T1000 (cell line): ENCODE data around the gene NATD1.

ENCODE experiments used
- DNase-seq: peaks from one replicate; lab custom pipeline; 2025; ENCODE audit warnings: mixed read lengths; lab: John Stamatoyannopoulos, UW

The NATD1 gene

DNA sequence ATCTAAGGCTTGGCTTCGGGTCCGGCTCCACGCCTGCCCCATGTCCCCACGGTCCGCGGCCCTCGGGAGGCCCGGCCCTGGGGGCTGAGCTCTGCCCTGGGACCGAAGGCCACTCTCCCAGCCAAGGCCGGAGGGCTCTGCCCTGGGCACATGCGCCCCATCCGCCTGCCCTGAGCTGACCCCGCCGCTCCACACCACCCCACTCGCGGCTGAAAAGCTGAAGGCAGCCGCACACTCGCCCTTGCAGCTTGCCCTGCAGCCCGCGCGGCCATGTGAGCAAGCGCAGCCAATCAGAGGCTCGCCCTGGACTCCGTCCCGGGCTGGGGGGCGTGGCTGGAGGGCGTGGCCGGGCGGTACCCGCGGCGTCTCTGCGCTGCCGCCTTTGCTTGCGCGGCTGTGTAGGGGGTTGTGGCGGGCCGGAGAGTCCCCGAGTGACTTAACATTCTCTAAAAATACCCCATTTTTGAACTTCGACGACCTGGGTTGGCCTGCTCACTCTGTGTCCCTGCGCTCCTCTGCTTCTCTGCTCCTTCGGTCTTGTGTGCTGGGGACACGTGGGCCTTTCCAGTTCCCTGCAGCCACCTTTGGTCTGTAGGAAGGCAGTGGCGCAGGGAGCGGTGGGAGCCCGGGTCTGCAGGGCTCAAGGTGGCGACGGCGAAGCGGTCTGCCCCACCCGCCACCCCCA, 22.5 kb upstream of the NATD1 start:
- DNase-seq = peak; percentile 83

DNA sequence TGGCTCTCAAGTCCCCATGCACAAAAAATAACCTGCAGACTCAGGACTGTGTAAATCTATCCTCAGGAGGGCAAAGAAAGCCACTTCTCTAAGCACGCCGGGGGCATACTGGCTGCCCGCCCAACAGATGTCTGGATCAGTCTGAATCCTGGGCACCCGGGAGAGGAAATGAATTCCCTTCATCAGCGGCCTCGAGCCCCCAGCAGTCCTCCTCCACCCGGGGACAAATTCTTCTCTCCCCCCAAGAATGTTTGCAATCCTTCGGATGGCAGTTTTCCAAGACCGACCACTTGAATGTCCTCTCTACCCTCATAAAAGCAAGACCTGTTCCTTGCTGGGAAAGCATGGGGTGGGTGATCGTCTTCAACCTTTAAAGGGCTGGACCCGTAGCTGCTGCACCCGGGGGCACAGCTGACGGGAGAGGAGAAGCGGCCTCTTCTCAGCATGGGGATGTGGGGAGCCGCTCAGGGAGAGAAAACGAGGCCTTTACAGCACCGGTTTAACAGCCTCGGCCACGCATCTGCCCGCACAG, 21.9 kb upstream of the NATD1 start:
- no peak for DNase-seq

DNA sequence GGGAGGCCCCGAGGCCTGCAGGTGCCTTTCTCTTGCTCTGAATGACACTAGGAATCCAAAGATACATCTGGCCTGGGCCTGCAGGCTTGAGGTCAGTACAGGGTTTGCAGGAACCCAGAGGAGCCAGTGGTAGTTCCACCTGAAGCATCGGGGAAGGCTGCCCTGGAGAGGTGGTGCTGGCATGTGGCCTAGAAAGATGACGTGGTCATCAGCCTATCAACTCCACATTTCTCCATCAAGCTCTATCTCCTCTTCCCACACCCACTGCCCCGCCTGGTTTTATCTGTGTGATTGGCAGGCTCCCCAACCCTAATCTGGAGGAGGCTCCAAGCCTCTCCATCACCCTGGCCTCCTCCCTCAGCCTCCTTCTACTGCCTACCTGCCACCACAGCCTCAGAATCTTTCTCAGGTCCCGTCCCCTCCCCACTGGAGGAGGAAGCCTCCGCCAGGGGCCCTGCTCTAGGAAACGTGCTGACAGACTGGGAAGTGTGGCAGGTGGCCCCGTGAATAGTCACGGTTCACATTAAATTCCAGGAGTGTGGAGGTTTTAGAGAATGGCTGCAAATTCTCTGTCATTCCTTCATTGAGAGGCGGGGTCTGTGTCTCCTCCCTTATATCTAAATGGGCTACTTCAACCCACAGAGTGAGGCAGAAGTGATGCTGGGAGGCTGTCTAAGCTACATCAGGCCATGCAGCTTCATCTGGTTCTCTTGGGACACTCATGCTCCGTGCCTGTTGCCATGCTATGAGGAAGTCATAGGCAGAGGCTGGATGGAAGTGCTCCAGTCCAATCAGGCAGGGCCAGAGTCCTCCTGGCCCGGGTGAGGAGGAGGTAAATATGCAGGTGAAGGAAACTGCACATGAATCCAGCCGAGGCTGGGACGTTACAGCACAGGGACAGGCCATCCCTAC, 19.9 kb upstream of the NATD1 start:
- no peak for DNase-seq

DNA sequence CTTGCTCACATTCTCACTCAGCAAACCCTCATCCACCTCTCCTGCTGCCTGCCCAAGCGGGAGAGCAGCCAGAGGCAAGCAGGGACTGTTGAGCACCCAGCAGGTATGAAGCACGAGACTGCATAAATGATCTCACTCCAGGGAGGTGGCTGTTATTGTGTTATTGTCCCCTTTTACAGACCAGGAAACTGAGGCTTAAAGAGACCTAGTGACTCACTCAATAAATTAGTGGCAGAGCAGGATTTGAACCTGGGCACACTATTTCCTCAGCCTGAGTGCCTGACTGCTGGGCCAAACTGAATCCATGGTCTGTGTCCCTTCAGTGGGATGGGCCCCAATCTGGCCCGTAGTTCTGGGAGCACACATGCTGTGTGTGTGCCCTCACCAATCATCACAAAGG, 19.0 kb upstream of the NATD1 start:
- DNase-seq = no peak

DNA sequence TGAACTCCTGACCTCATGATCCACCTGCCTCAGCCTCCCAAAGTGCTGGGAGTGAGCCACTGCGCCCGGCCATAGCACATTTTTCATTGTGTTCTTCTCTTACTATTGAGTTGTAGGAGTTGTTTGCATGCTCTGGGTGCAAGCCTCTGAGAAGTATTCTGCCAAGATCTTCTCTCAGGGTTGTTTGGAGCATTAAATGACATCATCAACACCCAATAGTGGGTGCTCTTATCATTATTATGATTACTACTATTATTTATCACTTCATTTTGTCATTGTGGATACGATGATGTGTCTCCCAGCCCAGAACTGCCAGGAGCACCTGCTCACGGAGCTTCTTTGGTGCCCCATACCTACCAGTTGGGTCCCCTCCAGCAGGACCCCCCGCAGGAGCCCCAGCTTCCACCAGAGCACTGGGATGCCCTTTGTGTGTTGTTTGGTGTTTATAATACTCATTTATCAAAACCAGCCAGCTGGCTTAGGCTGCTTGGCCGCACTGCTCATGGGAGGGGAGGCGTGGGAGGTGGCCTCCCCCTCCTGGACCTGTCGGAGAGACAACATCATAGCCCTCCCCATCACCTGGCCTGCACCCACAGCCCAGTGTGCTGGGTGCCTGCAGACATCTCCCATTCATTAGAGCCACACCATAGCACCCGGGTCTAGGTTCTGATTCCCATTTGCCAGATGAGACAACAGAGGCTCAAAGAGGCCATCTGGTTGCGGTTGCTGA, 18.4 kb upstream of the NATD1 start:
- no peak for DNase-seq

DNA sequence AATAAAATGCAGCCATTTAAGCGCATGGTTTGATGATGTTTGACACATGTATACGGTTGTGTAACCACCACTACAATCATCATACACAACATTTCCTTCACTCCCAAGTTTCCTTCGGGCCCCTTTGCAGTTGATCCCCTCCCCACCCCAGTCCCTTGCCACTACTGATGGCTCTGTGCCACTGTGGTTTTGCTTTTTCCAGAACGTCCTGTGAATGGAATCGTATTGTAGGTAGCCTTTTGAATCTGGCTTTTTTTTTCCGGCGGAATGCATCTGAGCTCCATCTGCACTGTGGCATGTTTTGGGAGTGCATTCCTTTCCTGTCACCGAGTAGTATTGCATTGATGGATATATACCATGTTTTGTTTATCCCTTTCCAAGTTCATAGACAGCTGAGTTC, 16.2 kb upstream of the NATD1 start:
- no peak for DNase-seq

DNA sequence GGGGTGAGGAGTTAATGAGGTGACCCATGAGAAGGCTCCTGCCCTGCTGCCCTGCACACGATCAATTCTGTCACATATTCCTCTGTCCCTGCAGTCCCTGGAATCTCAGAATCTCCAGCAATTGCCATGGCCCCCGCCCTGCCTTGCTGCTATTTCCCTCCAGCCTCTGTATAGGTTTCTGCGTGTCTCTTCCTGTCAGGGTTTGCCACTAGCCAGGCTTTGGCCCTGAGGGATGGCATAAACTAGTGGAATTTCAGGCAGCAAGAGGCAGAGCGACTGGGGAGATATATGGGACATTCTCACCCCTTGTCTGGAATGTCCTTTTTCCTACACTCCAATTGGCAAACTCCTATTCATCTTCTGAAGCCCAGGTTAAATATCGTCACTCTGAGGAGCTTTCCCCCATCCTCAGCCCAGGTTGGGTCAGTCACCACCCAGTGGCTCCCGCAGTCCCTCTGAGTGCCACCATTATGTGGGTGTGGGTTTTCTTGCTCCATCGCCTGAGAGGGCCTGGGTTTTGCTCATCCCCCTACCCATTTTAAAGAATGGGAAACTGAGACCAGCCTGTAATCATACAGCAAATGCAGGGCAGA, 15.5 kb upstream of the NATD1 start:
- DNase-seq = no peak

DNA sequence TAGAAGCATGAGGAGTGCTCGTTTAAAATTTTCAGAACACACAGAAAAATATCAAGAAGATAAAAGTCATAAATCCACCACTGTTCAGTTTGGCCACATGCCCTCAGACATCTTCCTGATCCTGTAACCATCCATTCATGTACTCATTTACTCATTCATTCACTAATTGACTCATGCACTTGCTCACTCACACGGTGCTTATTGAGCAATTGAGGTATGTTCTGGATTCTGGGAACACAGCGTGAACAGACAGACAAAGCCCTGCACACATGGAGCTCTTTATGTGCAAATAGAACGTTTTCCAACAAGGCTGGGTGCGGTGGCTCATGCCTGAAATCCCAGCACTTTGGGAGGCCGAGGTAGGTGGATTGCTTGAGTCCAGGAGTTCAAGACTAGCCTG, 10.2 kb upstream of the NATD1 start:
- no peak for DNase-seq

DNA sequence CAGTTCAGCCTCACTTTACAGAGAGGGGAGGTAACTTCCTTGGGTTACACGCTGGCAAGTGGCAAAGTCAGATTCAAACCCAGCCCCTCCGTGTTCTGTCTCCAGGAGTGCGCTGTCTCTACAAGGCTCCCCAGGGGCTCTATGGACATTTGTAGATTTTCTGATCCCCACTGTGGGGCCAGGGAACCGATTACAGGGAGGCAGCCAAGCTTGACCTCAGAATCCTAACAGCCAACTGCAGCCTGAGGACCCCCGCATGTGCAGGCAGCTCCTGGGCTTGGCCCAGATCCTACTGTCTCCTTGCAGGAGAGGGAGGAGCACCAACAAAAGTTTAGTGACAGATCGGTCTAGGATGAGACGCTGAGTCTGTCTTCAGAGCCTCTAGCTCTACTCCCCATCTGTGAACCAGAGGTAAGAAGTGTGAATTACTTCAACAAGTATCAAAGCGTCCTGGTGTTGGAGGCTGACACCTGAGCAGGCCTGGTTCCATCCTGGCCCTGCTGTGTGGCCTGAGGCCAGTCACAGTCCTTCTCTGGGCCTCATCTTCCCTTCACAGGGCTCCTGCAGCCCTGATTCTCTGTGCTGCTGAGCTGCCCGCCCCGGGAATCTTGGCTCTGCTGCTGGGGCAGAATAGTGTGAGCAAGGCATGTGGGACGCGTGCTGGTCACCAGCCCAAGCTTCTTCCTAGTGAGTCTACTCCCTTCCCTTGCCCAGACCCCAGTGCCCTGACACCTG, 9.2 kb upstream of the NATD1 start:
- no peak for DNase-seq

DNA sequence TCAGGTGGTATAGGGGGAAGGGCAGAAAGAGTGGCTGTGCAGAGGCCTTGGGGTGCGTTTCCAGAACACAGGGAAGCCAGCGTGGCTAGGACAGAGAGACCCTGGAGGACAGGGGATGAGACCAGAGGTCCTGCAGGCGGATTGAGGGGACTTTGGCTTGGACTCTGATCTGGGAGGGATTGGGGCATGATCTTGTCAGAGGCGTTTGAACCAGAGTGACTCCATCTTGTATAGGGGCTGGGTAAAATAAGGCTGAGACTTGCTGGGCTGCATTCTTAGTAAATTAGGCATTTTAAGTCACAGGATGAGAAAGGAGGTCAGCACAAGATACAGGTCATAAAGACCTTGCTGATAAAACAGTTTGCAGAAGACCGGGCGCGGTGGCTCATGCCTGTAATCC, 5.4 kb upstream of the NATD1 start:
- DNase-seq = no peak

DNA sequence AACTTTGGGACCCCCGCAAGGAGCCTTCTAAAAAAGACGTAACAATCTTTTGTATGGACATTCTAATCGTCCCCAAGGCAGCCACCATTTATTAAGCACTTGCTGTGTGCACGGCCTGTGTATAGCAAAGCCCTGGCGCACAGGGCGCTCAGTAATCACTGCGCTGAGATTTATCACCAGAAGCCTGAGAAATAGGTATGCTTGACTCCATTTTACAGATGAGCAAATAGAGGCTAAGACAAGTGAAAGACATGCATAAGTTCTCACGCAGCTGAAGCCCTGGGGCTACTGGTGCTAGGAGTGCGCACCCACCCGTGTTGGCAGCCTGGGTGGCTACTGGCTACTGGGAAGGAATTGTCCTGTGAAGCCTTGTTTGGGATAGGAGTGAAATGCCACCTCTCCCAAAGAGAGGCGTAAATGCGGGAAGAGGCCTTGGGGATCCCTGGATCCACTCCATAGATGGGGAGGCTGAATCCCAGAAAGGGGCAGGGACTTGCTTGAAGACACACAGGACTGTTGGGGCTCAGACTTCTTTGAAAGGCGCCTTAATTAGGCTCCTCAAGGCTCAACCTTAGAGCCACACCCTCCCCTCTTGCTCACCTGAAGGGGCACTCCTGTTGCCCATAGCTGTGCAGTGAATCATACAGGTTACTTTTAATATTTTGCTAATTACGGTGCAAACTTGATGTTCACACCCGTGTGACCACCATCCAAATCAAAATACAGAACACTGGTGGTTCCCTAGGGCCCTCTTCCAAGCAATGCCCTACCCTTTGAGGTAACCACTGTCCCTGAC, 634 bp upstream of the NATD1 start:
- no peak for DNase-seq

DNA sequence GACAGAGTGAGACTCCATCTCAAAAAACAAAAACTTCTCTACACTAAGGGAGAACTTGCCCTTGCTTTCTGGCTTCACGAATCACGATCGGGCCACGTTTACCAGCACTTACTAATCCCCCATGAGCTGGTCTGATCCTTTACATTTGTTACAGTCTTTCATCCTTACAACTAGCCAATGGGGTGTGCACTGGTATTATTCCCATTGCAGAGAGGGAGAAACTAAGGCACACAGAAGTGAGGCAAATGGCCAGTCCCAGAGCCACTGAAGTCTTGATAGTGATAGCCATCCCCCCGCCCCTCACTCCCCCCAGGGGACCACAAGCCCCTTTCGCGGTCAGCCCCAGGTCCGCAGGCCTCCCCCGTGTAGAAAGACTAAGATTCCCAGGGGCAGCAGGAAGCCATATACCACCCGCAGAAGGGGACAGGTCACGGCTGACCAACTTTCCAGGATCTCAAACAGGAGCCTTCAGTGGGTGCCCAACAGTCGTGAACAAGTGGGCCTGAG, 868 bp downstream of the NATD1 start:
- DNase-seq = no peak

DNA sequence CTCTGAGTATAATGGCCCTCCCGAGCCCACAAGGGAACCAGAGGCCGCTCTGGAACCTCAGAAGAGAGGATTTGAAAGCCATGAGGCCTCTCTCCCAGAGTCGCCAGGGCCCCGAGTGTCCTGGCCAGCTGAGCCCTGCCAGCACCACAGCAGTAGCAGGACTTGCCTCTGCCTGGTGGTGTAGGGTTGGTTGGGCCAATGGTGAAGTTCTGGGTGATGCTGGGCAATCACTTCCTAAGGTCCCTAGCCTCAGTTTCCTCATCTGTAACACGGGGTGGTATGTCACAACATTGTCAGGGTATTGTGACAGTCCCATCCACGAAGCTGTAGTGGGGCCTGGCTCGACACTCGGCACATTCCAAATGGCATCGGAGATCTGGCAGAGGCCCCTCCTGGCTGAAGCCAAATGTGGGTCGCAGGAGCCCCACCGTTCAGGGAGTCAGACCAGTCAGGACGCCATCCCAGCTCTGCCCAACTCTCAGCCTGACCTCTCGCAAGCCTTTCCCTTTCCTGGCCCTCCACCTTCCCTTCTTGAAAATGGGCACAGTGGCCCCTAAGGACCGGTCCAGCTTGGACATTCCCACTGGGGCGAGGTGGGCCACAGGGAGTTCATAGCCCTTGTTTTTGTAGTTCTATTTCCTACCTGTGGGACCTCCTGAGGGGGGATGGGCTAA, 1.7 kb downstream of the NATD1 start:
- DNase-seq = no peak

DNA sequence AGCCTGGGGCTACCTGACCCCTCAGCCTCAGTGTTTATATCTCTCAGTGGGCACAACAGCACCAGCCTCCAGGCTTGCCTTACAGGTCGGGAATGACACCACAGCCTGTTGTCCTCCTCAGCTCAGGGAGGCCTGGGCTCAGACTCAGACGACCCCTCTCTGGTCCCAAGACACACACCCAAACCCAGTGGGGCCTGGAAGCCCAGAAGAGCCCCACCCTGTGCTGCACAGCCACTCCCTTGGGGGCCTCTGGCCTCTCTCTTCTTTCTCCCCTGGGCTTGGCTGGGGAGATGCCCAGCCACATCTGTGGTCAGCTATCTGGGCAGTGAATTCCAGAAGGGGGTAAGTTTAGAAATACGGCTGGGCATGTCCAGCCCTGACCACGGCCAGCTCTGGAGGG, 2.4 kb downstream of the NATD1 start:
- DNase-seq = no peak

DNA sequence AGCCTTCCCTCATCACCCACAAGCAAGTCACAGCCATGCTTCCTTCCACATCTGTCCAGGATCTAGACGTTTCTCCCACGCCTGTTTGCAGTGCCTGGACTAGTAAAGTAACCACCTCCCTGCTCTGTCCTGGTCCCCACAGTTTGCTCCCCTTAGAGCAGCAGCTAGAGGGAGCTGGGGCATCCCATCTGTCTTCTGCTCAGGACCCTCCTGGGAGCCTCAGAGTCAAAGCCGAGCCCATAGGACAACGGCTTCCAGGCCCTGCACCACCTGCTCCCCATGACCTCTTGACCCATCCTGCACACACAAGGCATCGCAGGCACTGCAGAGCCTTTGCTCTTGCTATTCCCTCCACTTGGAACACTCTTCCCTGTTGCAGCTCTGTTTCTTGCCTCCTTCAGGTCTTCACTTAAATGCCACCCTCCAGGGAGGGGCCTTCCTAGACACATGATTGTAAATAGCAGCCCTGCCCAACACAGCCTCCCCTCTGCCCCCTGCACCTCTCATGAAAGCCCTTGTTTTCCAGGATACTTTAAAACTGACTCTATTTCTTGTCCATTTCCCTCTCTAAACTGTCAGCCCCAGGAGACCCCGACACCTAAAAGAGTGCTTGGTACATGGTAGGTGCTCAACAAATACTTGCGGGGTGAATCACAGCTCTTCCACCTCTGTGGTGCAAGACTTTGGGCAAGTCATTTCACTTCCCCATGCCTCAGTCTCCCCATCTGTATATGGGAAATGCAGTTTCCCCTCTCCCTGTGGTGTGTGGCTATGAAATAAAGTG, 3.1 kb downstream of the NATD1 start:
- no peak for DNase-seq

DNA sequence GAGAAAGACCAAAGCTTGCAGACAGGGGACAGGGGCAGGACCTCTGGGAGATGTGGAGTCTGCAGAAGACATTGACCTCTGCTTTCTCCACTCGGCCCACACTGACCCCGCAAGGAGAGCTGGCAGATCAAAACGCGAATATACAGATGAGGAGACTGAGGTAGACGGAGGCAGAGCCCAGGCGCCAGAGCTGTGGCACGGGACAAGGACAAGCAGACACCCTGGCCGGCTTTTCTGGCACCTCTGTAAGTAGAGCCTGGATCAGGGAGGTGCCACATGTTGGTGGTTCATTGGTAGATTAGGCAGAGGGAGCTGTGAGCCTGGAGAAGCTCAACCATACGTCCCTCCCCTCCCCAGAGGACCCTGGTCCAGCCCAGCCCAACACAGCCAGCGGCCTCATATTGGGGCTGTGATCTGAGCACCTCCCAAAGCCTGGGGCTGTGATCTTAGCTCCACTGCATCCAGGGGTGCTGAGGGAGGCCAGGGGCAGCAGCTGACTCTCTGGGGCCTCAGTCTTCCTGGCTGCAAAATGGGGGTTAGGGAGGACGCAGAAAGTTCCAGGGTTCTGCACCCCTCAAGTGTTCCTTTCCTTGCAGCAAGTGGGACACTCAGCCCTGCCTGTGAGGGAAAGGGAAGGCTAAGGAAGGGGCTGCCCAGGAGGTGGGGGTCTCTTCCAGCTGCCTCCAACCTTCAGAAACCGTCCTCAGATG, 4.0 kb downstream of the NATD1 start:
- DNase-seq = no peak

DNA sequence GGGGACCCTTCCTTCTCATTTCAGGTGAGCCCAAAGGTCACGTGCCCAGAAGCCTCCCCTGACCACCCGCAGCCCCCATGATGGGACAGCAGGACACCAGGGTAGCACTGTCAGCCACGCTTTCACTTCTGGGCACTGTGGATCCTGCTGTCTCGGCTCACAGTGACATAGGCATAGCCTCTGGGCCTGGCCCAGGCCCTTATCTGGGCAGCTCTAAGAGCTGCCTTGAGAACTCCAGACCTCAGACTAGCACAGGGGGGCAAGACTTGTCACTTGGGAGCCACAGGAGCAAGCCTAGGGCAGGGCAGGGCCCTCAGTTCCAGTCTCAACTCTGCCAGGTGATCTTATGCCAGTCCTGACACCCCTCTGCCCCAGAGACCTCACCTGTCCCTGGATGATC, 4.7 kb downstream of the NATD1 start:
- DNase-seq = no peak

DNA sequence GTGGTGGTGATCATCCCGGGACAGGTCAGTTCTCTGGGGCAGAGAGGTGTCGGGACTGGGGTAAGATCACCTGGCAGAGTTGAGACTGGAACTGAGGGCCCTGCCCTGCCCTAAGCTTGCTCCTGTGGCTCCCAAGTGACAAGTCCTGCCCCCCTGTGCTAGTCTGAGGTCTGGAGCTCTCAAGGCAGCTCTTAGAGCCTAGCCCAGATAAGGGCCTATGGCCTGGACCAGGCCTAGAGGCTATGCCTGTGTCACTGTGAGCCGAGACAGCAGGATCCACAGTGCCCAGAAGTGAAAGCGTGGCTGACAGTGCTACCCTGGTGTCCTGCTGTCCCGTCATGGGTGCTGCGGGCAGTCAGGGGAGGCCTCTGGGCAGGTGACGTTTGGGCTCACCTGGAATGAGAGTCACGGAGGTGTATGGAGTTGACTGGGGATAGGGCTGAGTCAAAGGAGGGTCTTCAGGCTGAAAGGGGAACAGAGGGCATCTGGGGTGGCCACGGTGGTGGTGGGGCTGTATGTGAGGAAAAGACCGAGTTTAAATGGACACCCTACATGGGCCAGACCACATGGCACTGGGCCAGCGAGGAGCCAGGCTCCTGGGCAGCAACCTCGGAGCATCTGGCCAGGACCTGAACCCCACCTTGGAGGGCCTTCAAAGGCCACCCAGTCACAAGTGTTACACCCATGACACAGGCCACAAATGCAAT, 5.5 kb downstream of the NATD1 start:
- no peak for DNase-seq
